K562 (cell line): ENCODE results near the gene CMAS. TPM values are rescaled to one million over a fixed set of nuclear protein-coding genes. Genes with fewer than 3 reads are reported as not detected.
A peak's percentile ranks its signal among the peaks of the same experiment; 100 is the strongest.

Experiments
- SRF ChIP-seq, 2 experiments: fragments of 250-450, 450-650 bp in 1 of 2; sonication (Bioruptor Pico) in 1 of 2; sonication (generic) in 1 of 2; formaldehyde crosslinking; IDR thresholded peaks; 2 replicates each; pipeline versions ENCODE4 v1.5.0 to v1.5.1; 2020 to 2022; ENCODE audit warnings: mild to moderate bottlenecking in 1 of 2, missing genetic modification reagents in 1 of 2
- polyA plus RNA-seq, 8 experiments: library from polyadenylated mRNA; depleted of rRNA in 4 of 8; stranded (reverse) in 5 of 8; unstranded in 3 of 8; fragments of >200 nt; fragmentation: Nextera tagmentation in 2 of 8; fragmentation: Illumina TruSeq in 1 of 8; extraction: Ambion mirVana in 2 of 8; extraction: Trizol in 1 of 8; gene quantifications; 2 replicates each; pipeline versions ENCODE4 v1.2.1 to v1.2.3, GENCODE V29; 2011 to 2014; ENCODE audit warnings: inconsistent platforms in 1 of 8, missing spikeins in 1 of 8
- total RNA-seq, 7 experiments: library from RNA; depleted of rRNA in 6 of 7; stranded (reverse); fragments of >200 nt in 6 of 7; fragmentation: Illumina TruSeq in 2 of 7; extraction: Trizol in 2 of 7; gene quantifications; 2 replicates each; pipeline versions ENCODE4 v1.2.1 to v1.2.3, GENCODE V29; 2011 to 2021; ENCODE audit warnings: low replicate concordance in 1 of 7
- TF ChIP-seq, protein P1 (sequence below): fragments of 450-650 bp; IDR thresholded peaks from 2 replicates; pipeline ENCODE4 v1.6.1; 2016; ENCODE audit warnings: mild to moderate bottlenecking, moderate library complexity
- TF ChIP-seq, protein P2 (sequence below): fragments of 450-650 bp; formaldehyde crosslinking; conservative IDR thresholded peaks from 2 replicates; pipeline ENCODE4 v1.4.0; 2022; ENCODE audit warnings: mild to moderate bottlenecking, missing genetic modification characterization
- TF ChIP-seq, protein P3 (sequence below), 2 experiments: fragments of 450-650 bp in 1 of 2; sonication (generic) in 1 of 2; formaldehyde crosslinking in 1 of 2; IDR thresholded peaks in 1 of 2; conservative IDR thresholded peaks in 1 of 2; 2 replicates each; pipeline versions ENCODE4 v1.6.1 to v1.8.1; 2016 to 2023; ENCODE audit warnings: mild to moderate bottlenecking in 2 of 2, moderate library complexity in 2 of 2, inconsistent platforms in 1 of 2, missing genetic modification reagents in 1 of 2
- TF ChIP-seq, protein P4 (sequence below): sonication (generic); formaldehyde crosslinking; IDR thresholded peaks from 2 replicates; pipeline ENCODE4 v1.8.1; 2023; ENCODE audit warnings: mild to moderate bottlenecking, missing genetic modification reagents
- TF ChIP-seq, protein P5 (sequence below): fragments of 200-800 bp; sonication (Bioruptor generic); IDR thresholded peaks from 2 replicates; pipeline ENCODE4 v1.6.1; 2017; ENCODE audit warnings: missing genetic modification characterization, missing compliant biosample characterization

Gene CMAS
- total and polyA plus RNA-seq, 9 of the 15 experiments (the other 6 are each of a cell fraction or from before 2014, with no cell fraction given), result 29.7 to 108 (median 65.3) TPM

DNA sequence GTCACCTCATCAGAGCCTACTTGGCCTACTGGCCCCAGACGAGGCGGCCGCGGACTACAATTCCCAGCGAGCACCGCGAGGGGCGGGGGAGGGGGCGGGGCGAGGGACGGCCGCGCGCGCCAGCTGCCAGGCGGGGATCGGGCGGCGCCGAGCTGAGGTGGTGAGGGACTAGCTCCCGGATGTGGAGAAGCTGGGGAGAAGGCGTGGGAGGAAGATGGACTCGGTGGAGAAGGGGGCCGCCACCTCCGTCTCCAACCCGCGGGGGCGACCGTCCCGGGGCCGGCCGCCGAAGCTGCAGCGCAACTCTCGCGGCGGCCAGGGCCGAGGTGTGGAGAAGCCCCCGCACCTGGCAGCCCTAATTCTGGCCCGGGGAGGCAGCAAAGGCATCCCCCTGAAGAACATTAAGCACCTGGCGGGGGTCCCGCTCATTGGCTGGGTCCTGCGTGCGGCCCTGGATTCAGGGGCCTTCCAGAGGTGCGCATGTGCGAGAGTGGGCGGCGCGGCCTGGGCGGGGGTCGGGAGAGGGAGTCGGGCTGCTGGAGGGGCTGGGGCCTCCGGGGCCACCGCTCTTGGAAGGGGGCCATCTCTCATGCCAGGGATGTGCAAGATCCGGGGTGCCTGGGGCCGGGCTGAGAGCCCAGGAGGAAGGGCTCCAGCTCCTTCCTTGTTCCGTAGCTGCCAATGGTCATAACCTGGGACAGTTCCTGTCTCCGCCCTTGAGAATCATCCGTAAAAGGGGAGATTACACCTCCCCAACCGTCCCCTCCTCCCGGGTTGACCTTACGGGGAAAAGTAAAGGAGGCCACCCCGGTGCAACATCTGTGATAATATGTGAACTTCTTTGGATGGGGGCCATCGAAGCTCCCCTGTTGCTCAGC lies at the start of gene CMAS (continued):
- TF ChIP-seq, protein P1, sequence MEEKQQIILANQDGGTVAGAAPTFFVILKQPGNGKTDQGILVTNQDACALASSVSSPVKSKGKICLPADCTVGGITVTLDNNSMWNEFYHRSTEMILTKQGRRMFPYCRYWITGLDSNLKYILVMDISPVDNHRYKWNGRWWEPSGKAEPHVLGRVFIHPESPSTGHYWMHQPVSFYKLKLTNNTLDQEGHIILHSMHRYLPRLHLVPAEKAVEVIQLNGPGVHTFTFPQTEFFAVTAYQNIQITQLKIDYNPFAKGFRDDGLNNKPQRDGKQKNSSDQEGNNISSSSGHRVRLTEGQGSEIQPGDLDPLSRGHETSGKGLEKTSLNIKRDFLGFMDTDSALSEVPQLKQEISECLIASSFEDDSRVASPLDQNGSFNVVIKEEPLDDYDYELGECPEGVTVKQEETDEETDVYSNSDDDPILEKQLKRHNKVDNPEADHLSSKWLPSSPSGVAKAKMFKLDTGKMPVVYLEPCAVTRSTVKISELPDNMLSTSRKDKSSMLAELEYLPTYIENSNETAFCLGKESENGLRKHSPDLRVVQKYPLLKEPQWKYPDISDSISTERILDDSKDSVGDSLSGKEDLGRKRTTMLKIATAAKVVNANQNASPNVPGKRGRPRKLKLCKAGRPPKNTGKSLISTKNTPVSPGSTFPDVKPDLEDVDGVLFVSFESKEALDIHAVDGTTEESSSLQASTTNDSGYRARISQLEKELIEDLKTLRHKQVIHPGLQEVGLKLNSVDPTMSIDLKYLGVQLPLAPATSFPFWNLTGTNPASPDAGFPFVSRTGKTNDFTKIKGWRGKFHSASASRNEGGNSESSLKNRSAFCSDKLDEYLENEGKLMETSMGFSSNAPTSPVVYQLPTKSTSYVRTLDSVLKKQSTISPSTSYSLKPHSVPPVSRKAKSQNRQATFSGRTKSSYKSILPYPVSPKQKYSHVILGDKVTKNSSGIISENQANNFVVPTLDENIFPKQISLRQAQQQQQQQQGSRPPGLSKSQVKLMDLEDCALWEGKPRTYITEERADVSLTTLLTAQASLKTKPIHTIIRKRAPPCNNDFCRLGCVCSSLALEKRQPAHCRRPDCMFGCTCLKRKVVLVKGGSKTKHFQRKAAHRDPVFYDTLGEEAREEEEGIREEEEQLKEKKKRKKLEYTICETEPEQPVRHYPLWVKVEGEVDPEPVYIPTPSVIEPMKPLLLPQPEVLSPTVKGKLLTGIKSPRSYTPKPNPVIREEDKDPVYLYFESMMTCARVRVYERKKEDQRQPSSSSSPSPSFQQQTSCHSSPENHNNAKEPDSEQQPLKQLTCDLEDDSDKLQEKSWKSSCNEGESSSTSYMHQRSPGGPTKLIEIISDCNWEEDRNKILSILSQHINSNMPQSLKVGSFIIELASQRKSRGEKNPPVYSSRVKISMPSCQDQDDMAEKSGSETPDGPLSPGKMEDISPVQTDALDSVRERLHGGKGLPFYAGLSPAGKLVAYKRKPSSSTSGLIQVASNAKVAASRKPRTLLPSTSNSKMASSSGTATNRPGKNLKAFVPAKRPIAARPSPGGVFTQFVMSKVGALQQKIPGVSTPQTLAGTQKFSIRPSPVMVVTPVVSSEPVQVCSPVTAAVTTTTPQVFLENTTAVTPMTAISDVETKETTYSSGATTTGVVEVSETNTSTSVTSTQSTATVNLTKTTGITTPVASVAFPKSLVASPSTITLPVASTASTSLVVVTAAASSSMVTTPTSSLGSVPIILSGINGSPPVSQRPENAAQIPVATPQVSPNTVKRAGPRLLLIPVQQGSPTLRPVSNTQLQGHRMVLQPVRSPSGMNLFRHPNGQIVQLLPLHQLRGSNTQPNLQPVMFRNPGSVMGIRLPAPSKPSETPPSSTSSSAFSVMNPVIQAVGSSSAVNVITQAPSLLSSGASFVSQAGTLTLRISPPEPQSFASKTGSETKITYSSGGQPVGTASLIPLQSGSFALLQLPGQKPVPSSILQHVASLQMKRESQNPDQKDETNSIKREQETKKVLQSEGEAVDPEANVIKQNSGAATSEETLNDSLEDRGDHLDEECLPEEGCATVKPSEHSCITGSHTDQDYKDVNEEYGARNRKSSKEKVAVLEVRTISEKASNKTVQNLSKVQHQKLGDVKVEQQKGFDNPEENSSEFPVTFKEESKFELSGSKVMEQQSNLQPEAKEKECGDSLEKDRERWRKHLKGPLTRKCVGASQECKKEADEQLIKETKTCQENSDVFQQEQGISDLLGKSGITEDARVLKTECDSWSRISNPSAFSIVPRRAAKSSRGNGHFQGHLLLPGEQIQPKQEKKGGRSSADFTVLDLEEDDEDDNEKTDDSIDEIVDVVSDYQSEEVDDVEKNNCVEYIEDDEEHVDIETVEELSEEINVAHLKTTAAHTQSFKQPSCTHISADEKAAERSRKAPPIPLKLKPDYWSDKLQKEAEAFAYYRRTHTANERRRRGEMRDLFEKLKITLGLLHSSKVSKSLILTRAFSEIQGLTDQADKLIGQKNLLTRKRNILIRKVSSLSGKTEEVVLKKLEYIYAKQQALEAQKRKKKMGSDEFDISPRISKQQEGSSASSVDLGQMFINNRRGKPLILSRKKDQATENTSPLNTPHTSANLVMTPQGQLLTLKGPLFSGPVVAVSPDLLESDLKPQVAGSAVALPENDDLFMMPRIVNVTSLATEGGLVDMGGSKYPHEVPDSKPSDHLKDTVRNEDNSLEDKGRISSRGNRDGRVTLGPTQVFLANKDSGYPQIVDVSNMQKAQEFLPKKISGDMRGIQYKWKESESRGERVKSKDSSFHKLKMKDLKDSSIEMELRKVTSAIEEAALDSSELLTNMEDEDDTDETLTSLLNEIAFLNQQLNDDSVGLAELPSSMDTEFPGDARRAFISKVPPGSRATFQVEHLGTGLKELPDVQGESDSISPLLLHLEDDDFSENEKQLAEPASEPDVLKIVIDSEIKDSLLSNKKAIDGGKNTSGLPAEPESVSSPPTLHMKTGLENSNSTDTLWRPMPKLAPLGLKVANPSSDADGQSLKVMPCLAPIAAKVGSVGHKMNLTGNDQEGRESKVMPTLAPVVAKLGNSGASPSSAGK, result no peak
- TF ChIP-seq, protein P2, sequence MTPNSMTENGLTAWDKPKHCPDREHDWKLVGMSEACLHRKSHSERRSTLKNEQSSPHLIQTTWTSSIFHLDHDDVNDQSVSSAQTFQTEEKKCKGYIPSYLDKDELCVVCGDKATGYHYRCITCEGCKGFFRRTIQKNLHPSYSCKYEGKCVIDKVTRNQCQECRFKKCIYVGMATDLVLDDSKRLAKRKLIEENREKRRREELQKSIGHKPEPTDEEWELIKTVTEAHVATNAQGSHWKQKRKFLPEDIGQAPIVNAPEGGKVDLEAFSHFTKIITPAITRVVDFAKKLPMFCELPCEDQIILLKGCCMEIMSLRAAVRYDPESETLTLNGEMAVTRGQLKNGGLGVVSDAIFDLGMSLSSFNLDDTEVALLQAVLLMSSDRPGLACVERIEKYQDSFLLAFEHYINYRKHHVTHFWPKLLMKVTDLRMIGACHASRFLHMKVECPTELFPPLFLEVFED (CRISPR knock-in tag), result no peak
- TF ChIP-seq, protein P3, sequence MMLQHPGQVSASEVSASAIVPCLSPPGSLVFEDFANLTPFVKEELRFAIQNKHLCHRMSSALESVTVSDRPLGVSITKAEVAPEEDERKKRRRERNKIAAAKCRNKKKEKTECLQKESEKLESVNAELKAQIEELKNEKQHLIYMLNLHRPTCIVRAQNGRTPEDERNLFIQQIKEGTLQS (IDR thresholded peaks at IDR 0.05), result 0 out of 2 replicates have a peak, but pooled peaks have one; percentile 10
- TF ChIP-seq, protein P3 (CRISPR knock-in tag; conservative IDR thresholded peaks at IDR 0.05), result no peak
- TF ChIP-seq, protein P4, sequence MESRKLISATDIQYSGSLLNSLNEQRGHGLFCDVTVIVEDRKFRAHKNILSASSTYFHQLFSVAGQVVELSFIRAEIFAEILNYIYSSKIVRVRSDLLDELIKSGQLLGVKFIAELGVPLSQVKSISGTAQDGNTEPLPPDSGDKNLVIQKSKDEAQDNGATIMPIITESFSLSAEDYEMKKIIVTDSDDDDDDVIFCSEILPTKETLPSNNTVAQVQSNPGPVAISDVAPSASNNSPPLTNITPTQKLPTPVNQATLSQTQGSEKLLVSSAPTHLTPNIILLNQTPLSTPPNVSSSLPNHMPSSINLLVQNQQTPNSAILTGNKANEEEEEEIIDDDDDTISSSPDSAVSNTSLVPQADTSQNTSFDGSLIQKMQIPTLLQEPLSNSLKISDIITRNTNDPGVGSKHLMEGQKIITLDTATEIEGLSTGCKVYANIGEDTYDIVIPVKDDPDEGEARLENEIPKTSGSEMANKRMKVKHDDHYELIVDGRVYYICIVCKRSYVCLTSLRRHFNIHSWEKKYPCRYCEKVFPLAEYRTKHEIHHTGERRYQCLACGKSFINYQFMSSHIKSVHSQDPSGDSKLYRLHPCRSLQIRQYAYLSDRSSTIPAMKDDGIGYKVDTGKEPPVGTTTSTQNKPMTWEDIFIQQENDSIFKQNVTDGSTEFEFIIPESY (CRISPR knock-in tag), result no peak
- peak in 1 of 2 experiments; percentile 76; a peak in 2 of 4 replicates for TF ChIP-seq SRF (CRISPR knock-in tag; IDR thresholded peaks at IDR 0.05)
- TF ChIP-seq, protein P5, sequence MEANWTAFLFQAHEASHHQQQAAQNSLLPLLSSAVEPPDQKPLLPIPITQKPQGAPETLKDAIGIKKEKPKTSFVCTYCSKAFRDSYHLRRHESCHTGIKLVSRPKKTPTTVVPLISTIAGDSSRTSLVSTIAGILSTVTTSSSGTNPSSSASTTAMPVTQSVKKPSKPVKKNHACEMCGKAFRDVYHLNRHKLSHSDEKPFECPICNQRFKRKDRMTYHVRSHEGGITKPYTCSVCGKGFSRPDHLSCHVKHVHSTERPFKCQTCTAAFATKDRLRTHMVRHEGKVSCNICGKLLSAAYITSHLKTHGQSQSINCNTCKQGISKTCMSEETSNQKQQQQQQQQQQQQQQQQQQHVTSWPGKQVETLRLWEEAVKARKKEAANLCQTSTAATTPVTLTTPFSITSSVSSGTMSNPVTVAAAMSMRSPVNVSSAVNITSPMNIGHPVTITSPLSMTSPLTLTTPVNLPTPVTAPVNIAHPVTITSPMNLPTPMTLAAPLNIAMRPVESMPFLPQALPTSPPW (CRISPR knock-in tag), result peak; percentile 51
